Glutamatergic neuron (in vitro differentiated cells): Measurements from ENCODE around the gene SH2D7. TPM values are rescaled to one million over a fixed set of nuclear protein-coding genes. Genes with fewer than 3 reads are reported as not detected.

Experiments
- DNase-seq: peaks from one replicate; pipeline ENCODE4 v3.0.0; 2022
- H3K27ac Mint-ChIP-seq: one replicate; pipeline ENCODE4 v1.8.0; 2020; ENCODE audit warnings: mild to moderate bottlenecking, mixed read lengths, inconsistent platforms; ENCODE audit not compliant: unreplicated experiment
- H3K27me3 Mint-ChIP-seq: one replicate; pipeline ENCODE4 v1.8.0; 2020; ENCODE audit warnings: mild to moderate bottlenecking, moderate library complexity, mixed read lengths, inconsistent platforms; ENCODE audit not compliant: unreplicated experiment
- H3K36me3 Mint-ChIP-seq: one replicate; pipeline ENCODE4 v1.8.0; 2020; ENCODE audit warnings: mild to moderate bottlenecking, mixed read lengths, inconsistent platforms; ENCODE audit not compliant: unreplicated experiment
- H3K4me1 Mint-ChIP-seq: one replicate; pipeline ENCODE4 v1.8.0; 2020; ENCODE audit warnings: mild to moderate bottlenecking, low read depth, mixed read lengths, inconsistent platforms; ENCODE audit not compliant: unreplicated experiment
- H3K4me3 Mint-ChIP-seq: one replicate; pipeline ENCODE4 v1.8.0; 2020; ENCODE audit warnings: mild to moderate bottlenecking, mixed read lengths, inconsistent platforms; ENCODE audit not compliant: unreplicated experiment
- H3K9me3 Mint-ChIP-seq: one replicate; pipeline ENCODE4 v1.8.0; 2020; ENCODE audit warnings: mild to moderate bottlenecking, moderate library complexity, mixed read lengths, inconsistent platforms; ENCODE audit not compliant: unreplicated experiment
- CTCF ChIP-seq: fragments of 200-600 bp; sonication (generic); IDR thresholded peaks from one replicate; pipeline ENCODE4 v1.5.0; 2021; ENCODE audit not compliant: partially characterized antibody, unreplicated experiment
- total RNA-seq: library from RNA; stranded (reverse); fragmentation: NEBNext Ultra II Directional; extraction: Animal tissue kit (Norgen Biotek cat#: 25700); gene quantifications from one replicate; pipeline ENCODE4 v1.2.1, GENCODE V29; 2021; ENCODE audit not compliant: unreplicated experiment

Gene SH2D7
- total RNA-seq, 1 donor from 2014 or later, result not detected

- H3K27ac Mint-ChIP-seq, result peak overlapping the region; percentile 69
- H3K36me3 Mint-ChIP-seq, result peaks cover 2% of the 10 kb centered on the region
- H3K9me3 Mint-ChIP-seq, result peaks cover 5% of the 10 kb centered on the region
- H3K4me3 Mint-ChIP-seq, result peak overlapping the region; percentile 60
- TF ChIP-seq CTCF, result no peak
- no peak for DNase-seq
- peaks cover 10% of the 10 kb centered on the region for H3K27me3 Mint-ChIP-seq
- H3K4me1 Mint-ChIP-seq, result peaks cover 5% of the 10 kb centered on the region
These were observed 12.5 kb downstream of the SH2D7 start for GRCh38 chr15:78104566-78105475.

- H3K27ac Mint-ChIP-seq, result no peak overlapping the region
- H3K9me3 Mint-ChIP-seq, result peaks cover 6% of the 10 kb centered on the region
- no peak for DNase-seq
These were observed 13.3 kb downstream of the SH2D7 start for GRCh38 chr15:78105476-78106241.

GRCh38 chr15:78107471-78107870, 15.1 kb downstream of the SH2D7 start:
- H3K4me1 Mint-ChIP-seq, result peaks cover 5% of the 10 kb centered on the region
- no peak for DNase-seq
- no peaks in the 10 kb centered on the region for H3K36me3 Mint-ChIP-seq
- TF ChIP-seq CTCF, result no peak
- H3K4me3 Mint-ChIP-seq, result no peak overlapping the region
- peaks cover 7% of the 10 kb centered on the region for H3K9me3 Mint-ChIP-seq
- peaks cover 4% of the 10 kb centered on the region for H3K27me3 Mint-ChIP-seq
- no peak overlapping the region for H3K27ac Mint-ChIP-seq

More at GRCh38 chr15:78105476-78106241, 13.3 kb downstream of the SH2D7 start:
- TF ChIP-seq CTCF, result no peak
- H3K27me3 Mint-ChIP-seq, result peaks cover 2% of the 10 kb centered on the region
- H3K4me3 Mint-ChIP-seq, result no peak overlapping the region
- H3K4me1 Mint-ChIP-seq, result peaks cover 5% of the 10 kb centered on the region
- no peaks in the 10 kb centered on the region for H3K36me3 Mint-ChIP-seq

GRCh38 chr15:78108300-78109084, 16.1 kb downstream of the SH2D7 start:
- peak; percentile 83 for DNase-seq
- no peak overlapping the region for H3K4me3 Mint-ChIP-seq
- H3K27me3 Mint-ChIP-seq, result peaks cover 8% of the 10 kb centered on the region
- H3K27ac Mint-ChIP-seq, result no peak overlapping the region
- peak; percentile 80 for TF ChIP-seq CTCF
- H3K9me3 Mint-ChIP-seq, result peaks cover 7% of the 10 kb centered on the region
- no peaks in the 10 kb centered on the region for H3K36me3 Mint-ChIP-seq
- H3K4me1 Mint-ChIP-seq, result peaks cover 5% of the 10 kb centered on the region
